ENCODE data around the gene GLO1.

GRCh38 chr6:38736951-38737350 is 34.0 kb upstream of the GLO1 start:
- TF ChIP-seq CTCF (IDR thresholded peaks at IDR 0.05; ENCODE audit: low read depth, low read length, poor library complexity, severe bottlenecking) = no peak
- TF ChIP-seq EZH2phosphoT487 (IDR thresholded peaks at IDR 0.05; ENCODE audit: borderline replicate concordance, low read length) = no peak
